Coronary artery (tissue), 2 donors: ENCODE measurements around the gene AMER2.

Source experiments
- DNase-seq: peaks from one replicate; pipeline ENCODE4 v3.0.0-alpha.2; 2017; ENCODE audit warnings: low spot score
- H3K27ac ChIP-seq, 2 donors: fragments of 200-600 bp; sonication (generic); one replicate each; pipeline ENCODE4 v1.5.1; 2016 to 2019
- H3K4me3 ChIP-seq: fragments of 200-600 bp; sonication (generic); 2 replicates; pipeline ENCODE4 v1.5.1; 2016; ENCODE audit warnings: mild to moderate bottlenecking, moderate library complexity
- TF ChIP-seq, protein P1 (sequence below): fragments of 200-600 bp; sonication (generic); IDR thresholded peaks from one replicate; pipeline ENCODE4 v1.5.1; 2019; ENCODE audit warnings: antibody characterized with exemption

Gene AMER2

DNA sequence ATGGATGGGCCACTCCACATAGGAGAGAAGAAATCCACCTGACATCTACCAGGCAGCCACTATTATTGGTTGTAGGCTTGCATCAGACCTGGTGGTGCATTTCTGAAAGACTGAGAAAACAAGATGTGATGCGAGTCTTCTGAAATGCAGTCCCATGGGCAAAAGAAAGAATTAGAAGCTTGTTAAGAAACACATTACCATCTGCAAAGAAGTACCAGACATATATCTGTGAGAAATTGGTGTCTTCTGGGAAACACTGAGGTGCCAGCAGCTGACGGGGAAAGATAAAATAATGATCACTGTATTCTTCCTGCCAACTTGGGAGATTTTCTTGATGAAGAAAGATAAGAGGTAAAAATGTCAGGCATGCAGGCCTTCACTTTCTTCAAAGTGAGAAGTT is 14.4 kb downstream of the AMER2 start:
- no peak overlapping the region for H3K27ac ChIP-seq
- DNase-seq: no peak
- TF ChIP-seq, protein P1, sequence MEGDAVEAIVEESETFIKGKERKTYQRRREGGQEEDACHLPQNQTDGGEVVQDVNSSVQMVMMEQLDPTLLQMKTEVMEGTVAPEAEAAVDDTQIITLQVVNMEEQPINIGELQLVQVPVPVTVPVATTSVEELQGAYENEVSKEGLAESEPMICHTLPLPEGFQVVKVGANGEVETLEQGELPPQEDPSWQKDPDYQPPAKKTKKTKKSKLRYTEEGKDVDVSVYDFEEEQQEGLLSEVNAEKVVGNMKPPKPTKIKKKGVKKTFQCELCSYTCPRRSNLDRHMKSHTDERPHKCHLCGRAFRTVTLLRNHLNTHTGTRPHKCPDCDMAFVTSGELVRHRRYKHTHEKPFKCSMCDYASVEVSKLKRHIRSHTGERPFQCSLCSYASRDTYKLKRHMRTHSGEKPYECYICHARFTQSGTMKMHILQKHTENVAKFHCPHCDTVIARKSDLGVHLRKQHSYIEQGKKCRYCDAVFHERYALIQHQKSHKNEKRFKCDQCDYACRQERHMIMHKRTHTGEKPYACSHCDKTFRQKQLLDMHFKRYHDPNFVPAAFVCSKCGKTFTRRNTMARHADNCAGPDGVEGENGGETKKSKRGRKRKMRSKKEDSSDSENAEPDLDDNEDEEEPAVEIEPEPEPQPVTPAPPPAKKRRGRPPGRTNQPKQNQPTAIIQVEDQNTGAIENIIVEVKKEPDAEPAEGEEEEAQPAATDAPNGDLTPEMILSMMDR: no peak

DNA sequence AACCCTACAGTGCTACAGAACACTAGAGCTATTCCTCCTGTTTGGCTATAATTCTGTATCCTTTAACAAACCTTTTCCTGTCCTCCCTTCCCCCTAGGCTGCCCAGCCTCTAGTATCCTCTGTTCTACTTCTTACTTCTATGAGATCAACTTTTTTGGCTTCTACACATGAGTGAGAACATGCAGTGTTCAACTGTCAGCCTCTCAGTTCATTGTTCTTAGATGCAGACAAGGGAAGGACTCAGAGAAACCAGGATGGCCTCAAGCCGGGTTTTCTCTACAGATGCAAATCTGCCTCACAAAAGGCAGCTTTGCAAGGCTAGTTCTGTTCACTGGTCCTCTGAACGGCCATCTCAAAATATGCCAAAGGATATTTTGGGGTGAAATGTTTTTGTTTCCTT is 18.4 kb downstream of the AMER2 start:
- no peak overlapping the region for H3K4me3 ChIP-seq
- TF ChIP-seq, protein P1: no peak
- DNase-seq: no peak
- H3K27ac ChIP-seq: no peak overlapping the region

More for the DNA sequence above, 14.4 kb downstream of the AMER2 start:
- H3K4me3 ChIP-seq: no peak overlapping the region

DNA sequence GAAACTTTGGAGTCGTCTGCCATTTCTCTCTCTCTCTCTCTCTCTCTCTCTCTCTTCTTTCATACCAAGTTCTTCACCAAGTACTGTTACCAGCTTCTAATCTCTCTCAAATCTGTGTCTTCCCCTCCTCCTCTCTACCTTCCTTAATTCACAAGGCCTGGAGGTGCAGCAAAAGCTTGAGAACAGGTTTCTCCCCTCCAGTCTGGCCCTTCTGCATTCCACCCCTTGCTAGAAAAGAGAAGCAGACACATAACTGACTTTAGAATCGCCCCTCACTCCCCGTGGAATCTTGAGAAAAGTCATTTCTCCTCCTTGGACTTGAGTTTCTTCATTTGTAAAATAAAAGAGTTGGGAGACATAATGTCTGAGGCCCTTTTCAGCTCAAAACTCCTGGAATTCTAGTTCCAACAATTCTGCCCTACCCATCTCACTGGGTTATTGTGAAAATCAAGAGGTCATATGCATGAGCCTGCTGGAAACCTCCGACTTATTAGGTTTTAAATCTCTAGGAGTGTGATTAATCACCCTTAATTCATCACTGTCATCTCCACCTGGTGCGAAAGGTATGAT is 20.4 kb downstream of the AMER2 start:
- DNase-seq: no peak
- Histone ChIP-seq H3K4me3 (no peak overlapping the region), H3K27ac (no peak overlapping the region)
- TF ChIP-seq, protein P1: no peak

DNA sequence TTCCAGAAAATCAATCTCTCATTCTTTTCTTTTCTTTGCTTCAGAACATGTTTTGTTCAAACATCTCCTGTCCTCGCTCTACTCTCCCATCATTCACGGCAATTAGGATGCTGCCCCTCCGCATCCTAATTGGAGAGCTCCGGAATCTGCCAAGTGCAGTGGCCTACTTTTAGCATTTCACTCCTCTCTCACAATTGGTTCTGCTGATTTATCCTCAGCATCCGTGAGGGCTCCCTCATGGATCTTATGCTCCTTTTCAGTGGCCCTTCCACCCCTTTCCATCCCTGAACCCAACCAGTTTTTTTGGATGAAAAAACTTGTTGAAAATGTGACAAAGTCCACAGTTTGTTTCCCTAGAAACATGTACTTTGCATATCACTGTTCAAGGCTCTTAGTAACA is 22.4 kb downstream of the AMER2 start:
- no peak for DNase-seq
- no peak overlapping the region for H3K4me3 ChIP-seq
- TF ChIP-seq, protein P1: no peak
- no peak overlapping the region for H3K27ac ChIP-seq

DNA sequence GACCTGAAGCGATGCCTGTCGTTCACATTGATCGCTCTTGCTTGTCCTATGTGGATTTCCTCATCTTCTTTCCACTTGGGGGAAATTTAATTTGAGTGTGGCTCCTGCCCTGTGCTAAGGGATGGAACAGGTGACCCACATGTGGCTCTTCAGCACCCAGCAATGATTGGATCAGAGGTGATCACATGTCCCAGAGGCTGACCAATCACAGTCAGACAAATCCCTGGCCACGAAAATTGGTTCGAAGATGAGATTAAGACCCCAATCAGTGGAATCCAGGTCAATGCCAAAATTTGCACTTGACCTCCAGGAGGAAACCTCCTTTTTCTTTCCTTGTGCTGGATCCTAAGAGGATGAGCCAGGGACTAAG is 23.7 kb downstream of the AMER2 start:
- no peak for DNase-seq
- TF ChIP-seq, protein P1: no peak
- Histone ChIP-seq H3K27ac (no peak overlapping the region), H3K4me3 (no peak overlapping the region)

DNA sequence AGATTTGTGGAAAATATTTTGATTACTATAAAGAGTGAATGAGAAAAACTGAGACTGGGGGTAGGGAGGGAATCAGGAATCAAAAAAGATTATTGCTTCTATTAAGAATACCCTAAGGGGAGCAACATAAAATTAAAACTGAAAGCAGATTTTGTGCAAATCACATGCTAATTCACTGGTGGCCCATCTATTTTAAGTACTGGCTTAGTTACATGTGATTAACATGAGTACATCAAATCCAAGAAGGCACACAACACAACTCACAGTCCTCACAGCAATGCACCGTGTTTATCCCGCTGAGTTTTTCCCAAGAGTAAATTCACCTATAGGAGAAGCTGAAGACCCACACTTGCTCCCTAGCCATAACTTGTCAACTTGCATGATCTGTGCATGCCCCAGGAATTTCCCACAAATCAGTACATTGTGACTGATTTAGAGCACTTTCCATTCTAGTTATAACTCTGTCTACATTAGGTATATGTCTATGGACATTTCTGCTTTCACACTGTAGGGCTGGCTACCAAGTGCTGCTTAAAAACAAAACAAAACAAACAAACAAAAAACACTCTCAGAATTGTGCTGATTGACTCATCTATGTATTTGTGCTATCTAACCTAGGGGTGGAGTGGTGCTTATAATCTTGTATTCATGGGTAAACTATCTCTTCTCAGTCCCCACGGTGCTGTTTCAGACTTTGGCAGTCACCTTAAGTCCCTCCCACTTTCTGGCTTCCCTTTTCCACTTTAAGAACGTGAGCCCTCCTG is 24.3 kb downstream of the AMER2 start:
- no peak for DNase-seq
- Histone ChIP-seq H3K27ac (no peak overlapping the region), H3K4me3 (no peak overlapping the region)
- TF ChIP-seq, protein P1: no peak

DNA sequence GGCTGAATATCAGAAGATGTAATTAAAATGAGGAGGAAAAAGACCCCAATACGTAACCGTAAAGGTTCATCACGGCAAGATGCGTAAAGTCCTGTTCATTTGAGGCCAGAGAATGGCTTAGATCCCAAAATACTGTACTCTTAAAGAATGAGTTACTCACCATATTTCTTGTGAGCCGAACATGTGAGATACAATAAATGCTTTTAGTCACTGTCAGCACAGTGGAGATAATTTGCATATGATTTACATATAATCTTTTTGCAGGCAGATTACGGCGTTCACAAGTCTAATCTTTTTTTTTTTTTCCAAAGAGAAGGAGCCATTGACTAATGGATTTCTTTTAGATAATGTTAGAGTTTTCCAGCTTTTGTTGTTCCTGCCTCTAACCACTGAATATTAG is 28.4 kb downstream of the AMER2 start:
- Histone ChIP-seq H3K27ac (no peak overlapping the region), H3K4me3 (no peak overlapping the region)
- TF ChIP-seq, protein P1: no peak
- DNase-seq: no peak
